Activated T-helper 1 cell treated with Interleukin-2 at 50 U/mL for 16 hours (primary cell): ENCODE results near the gene USP50.
"Not testable (repeated sequence)": the region's sequence is repeated elsewhere in the genome, so short reads cannot be mapped to it uniquely, and the experiment has no call there.

ENCODE experiments used
- DNase-seq: peaks from one replicate; pipeline ENCODE4 v3.0.0-alpha.2; 2020; ENCODE audit warnings: low read depth

USP50 gene

GRCh38 chr15:50546566-50546965 is at the start of gene USP50:
USP50 (minus strand) TSS chr15:50546666; CDS start chr15:50546525, 141 bp downstream.
- no peak for DNase-seq

GRCh38 chr15:50594311-50594710 is 47.8 kb upstream of the USP50 start:
- no peak for DNase-seq

GRCh38 chr15:50593761-50594160 is 47.3 kb upstream of the USP50 start:
- DNase-seq, result no peak

- DNase-seq, result no peak
These were observed 43.8 kb upstream of the USP50 start for GRCh38 chr15:50590288-50590687.

- no peak for DNase-seq
These were observed 31.0 kb upstream of the USP50 start for GRCh38 chr15:50577492-50577891.

GRCh38 chr15:50576166-50576565 is 29.7 kb upstream of the USP50 start:
- DNase-seq, result no peak

GRCh38 chr15:50573842-50574241 is 27.4 kb upstream of the USP50 start:
- not testable (repeated sequence) for DNase-seq

- no peak for DNase-seq
These were observed 17.3 kb upstream of the USP50 start for GRCh38 chr15:50563756-50564155.

- no peak for DNase-seq
These were observed 16.5 kb upstream of the USP50 start for GRCh38 chr15:50562735-50563640.

- no peak for DNase-seq
These were observed 11.5 kb upstream of the USP50 start for GRCh38 chr15:50558012-50558411.

GRCh38 chr15:50556642-50557371 is 10.3 kb upstream of the USP50 start:
- no peak for DNase-seq

- no peak for DNase-seq
These were observed 5.8 kb upstream of the USP50 start for GRCh38 chr15:50552238-50552637.

- no peak for DNase-seq
These were observed 2.9 kb upstream of the USP50 start for GRCh38 chr15:50549326-50549725.

GRCh38 chr15:50544368-50544767 is 2.1 kb downstream of the USP50 start:
- DNase-seq, result no peak

GRCh38 chr15:50543556-50543955 is 2.9 kb downstream of the USP50 start:
- DNase-seq, result no peak

- DNase-seq, result no peak
These were observed 3.6 kb downstream of the USP50 start for GRCh38 chr15:50542887-50543210.

- DNase-seq, result no peak
These were observed 14.7 kb downstream of the USP50 start for GRCh38 chr15:50531766-50532165.

- no peak for DNase-seq
These were observed 15.3 kb downstream of the USP50 start for GRCh38 chr15:50531163-50531562.

- no peak for DNase-seq
These were observed 22.6 kb downstream of the USP50 start for GRCh38 chr15:50523851-50524251.

- DNase-seq, result no peak
These were observed 26.6 kb downstream of the USP50 start for GRCh38 chr15:50519740-50520425.

GRCh38 chr15:50513001-50513400 is 33.5 kb downstream of the USP50 start:
- no peak for DNase-seq

GRCh38 chr15:50506121-50506520 is 40.3 kb downstream of the USP50 start:
- no peak for DNase-seq

GRCh38 chr15:50505656-50506055 is 40.8 kb downstream of the USP50 start:
- DNase-seq, result not testable (repeated sequence)
